SK-N-SH treated with all-trans-retinoic acid at 6 μM for 48 hours (cell line): Measurements from ENCODE around the gene CPLX1.

ENCODE experiments used
- ATAC-seq: fragments of 200-7000 bp; cut with Tn5 transposase; 3 replicates; pipeline ENCODE4 v1.9.1; 2020; ENCODE audit warnings: mild to moderate bottlenecking, moderate library complexity
- BACH2 ChIP-seq: fragments of 250-450 bp; sonication (Bioruptor Pico); IDR thresholded peaks from 2 replicates; pipeline ENCODE4 v1.9.0; 2021; ENCODE audit warnings: mild to moderate bottlenecking, borderline replicate concordance
- CSDC2 ChIP-seq: fragments of 250-450 bp; sonication (Bioruptor Pico); IDR thresholded peaks from 2 replicates; pipeline ENCODE4 v1.5.0; 2020; ENCODE audit warnings: mild to moderate bottlenecking, moderate library complexity
- ESRRG ChIP-seq: fragments of 250-450 bp; sonication (Bioruptor Pico); IDR thresholded peaks from 2 replicates; pipeline ENCODE4 v1.6.1; 2021; ENCODE audit warnings: mild to moderate bottlenecking
- GLIS3 ChIP-seq: fragments of 250-450 bp; sonication (Bioruptor Pico); IDR thresholded peaks from 2 replicates; pipeline ENCODE4 v1.5.0; 2020; ENCODE audit warnings: mild to moderate bottlenecking, moderate library complexity
- ISL1 ChIP-seq: fragments of 250-450 bp; sonication (Bioruptor Pico); IDR thresholded peaks from 2 replicates; pipeline ENCODE4 v2.1.2; 2022; ENCODE audit warnings: mild to moderate bottlenecking, moderate library complexity
- PPARA ChIP-seq: fragments of 250-450 bp; sonication (Bioruptor Pico); IDR thresholded peaks from 2 replicates; pipeline ENCODE4 v1.5.0; 2020; ENCODE audit warnings: mild to moderate bottlenecking, borderline replicate concordance
- TCF4 ChIP-seq: fragments of 250-450 bp; sonication (Bioruptor Pico); IDR thresholded peaks from 2 replicates; pipeline ENCODE4 v1.8.0; 2021; ENCODE audit warnings: mild to moderate bottlenecking, moderate library complexity, borderline replicate concordance
- TOX ChIP-seq: fragments of 250-450 bp; sonication (Bioruptor Pico); IDR thresholded peaks from 2 replicates; pipeline ENCODE4 v1.8.0; 2021; ENCODE audit warnings: mild to moderate bottlenecking, moderate library complexity, borderline replicate concordance
- ZC3H10 ChIP-seq: fragments of 250-450 bp; sonication (Bioruptor Pico); IDR thresholded peaks from 2 replicates; pipeline ENCODE4 v1.5.1; 2021; ENCODE audit warnings: mild to moderate bottlenecking, moderate library complexity
- ZFP3 ChIP-seq: fragments of 250-450 bp; sonication (Bioruptor Pico); IDR thresholded peaks from 2 replicates; pipeline ENCODE4 v1.5.0; 2020; ENCODE audit warnings: mild to moderate bottlenecking, moderate library complexity
- ZNF565 ChIP-seq: fragments of 450-650 bp; formaldehyde crosslinking; conservative IDR thresholded peaks from 2 replicates; pipeline ENCODE4 v1.5.0; 2020; ENCODE audit warnings: low read depth, mild to moderate bottlenecking, moderate library complexity
- ZNF70 ChIP-seq: fragments of 450-650 bp; formaldehyde crosslinking; IDR thresholded peaks from 2 replicates; pipeline ENCODE4 v1.5.0; 2020; ENCODE audit warnings: mild to moderate bottlenecking, moderate library complexity
- TF ChIP-seq, protein P1 (sequence below): fragments of 250-450 bp; sonication (Bioruptor Pico); IDR thresholded peaks from 2 replicates; pipeline ENCODE4 v1.5.0; 2020; ENCODE audit warnings: mild to moderate bottlenecking, moderate library complexity
- TF ChIP-seq, protein P2 (sequence below): fragments of 250-450 bp; sonication (Bioruptor Pico); IDR thresholded peaks from 2 replicates; pipeline ENCODE4 v1.5.1; 2021; ENCODE audit warnings: mild to moderate bottlenecking, moderate library complexity
- TF ChIP-seq, protein P3 (sequence below): fragments of 250-450 bp; sonication (Bioruptor Pico); IDR thresholded peaks from 2 replicates; pipeline ENCODE4 v1.8.0; 2021; ENCODE audit warnings: low read depth, mild to moderate bottlenecking, moderate library complexity, borderline replicate concordance
- TF ChIP-seq, protein P4 (sequence below): fragments of 250-450 bp; sonication (Bioruptor Pico); IDR thresholded peaks from 2 replicates; pipeline ENCODE4 v1.5.1; 2020; ENCODE audit warnings: low read depth, mild to moderate bottlenecking, moderate library complexity
- TF ChIP-seq, protein P5 (sequence below): fragments of 250-450 bp; sonication (Bioruptor Pico); IDR thresholded peaks from 2 replicates; pipeline ENCODE4 v1.8.0; 2020; ENCODE audit warnings: mild to moderate bottlenecking, moderate library complexity, borderline replicate concordance

CPLX1 gene

GRCh38 chr4:790466-790820 lies 35.5 kb downstream of the CPLX1 start (continued):
- TF ChIP-seq, protein P1, sequence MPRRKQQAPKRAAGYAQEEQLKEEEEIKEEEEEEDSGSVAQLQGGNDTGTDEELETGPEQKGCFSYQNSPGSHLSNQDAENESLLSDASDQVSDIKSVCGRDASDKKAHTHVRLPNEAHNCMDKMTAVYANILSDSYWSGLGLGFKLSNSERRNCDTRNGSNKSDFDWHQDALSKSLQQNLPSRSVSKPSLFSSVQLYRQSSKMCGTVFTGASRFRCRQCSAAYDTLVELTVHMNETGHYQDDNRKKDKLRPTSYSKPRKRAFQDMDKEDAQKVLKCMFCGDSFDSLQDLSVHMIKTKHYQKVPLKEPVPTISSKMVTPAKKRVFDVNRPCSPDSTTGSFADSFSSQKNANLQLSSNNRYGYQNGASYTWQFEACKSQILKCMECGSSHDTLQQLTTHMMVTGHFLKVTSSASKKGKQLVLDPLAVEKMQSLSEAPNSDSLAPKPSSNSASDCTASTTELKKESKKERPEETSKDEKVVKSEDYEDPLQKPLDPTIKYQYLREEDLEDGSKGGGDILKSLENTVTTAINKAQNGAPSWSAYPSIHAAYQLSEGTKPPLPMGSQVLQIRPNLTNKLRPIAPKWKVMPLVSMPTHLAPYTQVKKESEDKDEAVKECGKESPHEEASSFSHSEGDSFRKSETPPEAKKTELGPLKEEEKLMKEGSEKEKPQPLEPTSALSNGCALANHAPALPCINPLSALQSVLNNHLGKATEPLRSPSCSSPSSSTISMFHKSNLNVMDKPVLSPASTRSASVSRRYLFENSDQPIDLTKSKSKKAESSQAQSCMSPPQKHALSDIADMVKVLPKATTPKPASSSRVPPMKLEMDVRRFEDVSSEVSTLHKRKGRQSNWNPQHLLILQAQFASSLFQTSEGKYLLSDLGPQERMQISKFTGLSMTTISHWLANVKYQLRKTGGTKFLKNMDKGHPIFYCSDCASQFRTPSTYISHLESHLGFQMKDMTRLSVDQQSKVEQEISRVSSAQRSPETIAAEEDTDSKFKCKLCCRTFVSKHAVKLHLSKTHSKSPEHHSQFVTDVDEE (CRISPR knock-in tag): no peak
- TF ChIP-seq, all 23 proteins: peak for 0

GRCh38 chr4:789571-790465 lies 36.1 kb downstream of the CPLX1 start:
- no peak for TF ChIP-seq ZNF70 (CRISPR knock-in tag)
- TF ChIP-seq, protein P2, sequence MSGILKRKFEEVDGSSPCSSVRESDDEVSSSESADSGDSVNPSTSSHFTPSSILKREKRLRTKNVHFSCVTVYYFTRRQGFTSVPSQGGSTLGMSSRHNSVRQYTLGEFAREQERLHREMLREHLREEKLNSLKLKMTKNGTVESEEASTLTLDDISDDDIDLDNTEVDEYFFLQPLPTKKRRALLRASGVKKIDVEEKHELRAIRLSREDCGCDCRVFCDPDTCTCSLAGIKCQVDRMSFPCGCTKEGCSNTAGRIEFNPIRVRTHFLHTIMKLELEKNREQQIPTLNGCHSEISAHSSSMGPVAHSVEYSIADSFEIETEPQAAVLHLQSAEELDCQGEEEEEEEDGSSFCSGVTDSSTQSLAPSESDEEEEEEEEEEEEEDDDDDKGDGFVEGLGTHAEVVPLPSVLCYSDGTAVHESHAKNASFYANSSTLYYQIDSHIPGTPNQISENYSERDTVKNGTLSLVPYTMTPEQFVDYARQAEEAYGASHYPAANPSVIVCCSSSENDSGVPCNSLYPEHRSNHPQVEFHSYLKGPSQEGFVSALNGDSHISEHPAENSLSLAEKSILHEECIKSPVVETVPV (CRISPR knock-in tag): no peak
- no peak for TF ChIP-seq TOX (CRISPR knock-in tag)
- TF ChIP-seq, protein P3, sequence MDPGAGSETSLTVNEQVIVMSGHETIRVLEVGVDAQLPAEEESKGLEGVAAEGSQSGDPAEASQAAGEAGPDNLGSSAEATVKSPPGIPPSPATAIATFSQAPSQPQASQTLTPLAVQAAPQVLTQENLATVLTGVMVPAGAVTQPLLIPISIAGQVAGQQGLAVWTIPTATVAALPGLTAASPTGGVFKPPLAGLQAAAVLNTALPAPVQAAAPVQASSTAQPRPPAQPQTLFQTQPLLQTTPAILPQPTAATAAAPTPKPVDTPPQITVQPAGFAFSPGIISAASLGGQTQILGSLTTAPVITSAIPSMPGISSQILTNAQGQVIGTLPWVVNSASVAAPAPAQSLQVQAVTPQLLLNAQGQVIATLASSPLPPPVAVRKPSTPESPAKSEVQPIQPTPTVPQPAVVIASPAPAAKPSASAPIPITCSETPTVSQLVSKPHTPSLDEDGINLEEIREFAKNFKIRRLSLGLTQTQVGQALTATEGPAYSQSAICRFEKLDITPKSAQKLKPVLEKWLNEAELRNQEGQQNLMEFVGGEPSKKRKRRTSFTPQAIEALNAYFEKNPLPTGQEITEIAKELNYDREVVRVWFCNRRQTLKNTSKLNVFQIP: no peak
- no peak for TF ChIP-seq ZC3H10
- TF ChIP-seq PPARA: no peak
- TF ChIP-seq ISL1: no peak
- TF ChIP-seq BACH2 (CRISPR knock-in tag): no peak
- TF ChIP-seq, protein P4, sequence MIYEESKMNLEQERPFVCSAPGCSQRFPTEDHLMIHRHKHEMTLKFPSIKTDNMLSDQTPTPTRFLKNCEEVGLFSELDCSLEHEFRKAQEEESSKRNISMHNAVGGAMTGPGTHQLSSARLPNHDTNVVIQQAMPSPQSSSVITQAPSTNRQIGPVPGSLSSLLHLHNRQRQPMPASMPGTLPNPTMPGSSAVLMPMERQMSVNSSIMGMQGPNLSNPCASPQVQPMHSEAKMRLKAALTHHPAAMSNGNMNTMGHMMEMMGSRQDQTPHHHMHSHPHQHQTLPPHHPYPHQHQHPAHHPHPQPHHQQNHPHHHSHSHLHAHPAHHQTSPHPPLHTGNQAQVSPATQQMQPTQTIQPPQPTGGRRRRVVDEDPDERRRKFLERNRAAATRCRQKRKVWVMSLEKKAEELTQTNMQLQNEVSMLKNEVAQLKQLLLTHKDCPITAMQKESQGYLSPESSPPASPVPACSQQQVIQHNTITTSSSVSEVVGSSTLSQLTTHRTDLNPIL (CRISPR knock-in tag): no peak
- TF ChIP-seq, protein P5, sequence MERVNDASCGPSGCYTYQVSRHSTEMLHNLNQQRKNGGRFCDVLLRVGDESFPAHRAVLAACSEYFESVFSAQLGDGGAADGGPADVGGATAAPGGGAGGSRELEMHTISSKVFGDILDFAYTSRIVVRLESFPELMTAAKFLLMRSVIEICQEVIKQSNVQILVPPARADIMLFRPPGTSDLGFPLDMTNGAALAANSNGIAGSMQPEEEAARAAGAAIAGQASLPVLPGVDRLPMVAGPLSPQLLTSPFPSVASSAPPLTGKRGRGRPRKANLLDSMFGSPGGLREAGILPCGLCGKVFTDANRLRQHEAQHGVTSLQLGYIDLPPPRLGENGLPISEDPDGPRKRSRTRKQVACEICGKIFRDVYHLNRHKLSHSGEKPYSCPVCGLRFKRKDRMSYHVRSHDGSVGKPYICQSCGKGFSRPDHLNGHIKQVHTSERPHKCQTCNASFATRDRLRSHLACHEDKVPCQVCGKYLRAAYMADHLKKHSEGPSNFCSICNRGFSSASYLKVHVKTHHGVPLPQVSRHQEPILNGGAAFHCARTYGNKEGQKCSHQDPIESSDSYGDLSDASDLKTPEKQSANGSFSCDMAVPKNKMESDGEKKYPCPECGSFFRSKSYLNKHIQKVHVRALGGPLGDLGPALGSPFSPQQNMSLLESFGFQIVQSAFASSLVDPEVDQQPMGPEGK: no peak
- no peak for TF ChIP-seq ZNF565 (CRISPR knock-in tag)
- no peak for TF ChIP-seq ESRRG (CRISPR knock-in tag)
- no peak for TF ChIP-seq TCF4 (CRISPR knock-in tag)
- TF ChIP-seq, all 23 proteins: peak for 0
- peak; percentile 10; the same call in 1 of the 3 replicates for ATAC-seq

DNA sequence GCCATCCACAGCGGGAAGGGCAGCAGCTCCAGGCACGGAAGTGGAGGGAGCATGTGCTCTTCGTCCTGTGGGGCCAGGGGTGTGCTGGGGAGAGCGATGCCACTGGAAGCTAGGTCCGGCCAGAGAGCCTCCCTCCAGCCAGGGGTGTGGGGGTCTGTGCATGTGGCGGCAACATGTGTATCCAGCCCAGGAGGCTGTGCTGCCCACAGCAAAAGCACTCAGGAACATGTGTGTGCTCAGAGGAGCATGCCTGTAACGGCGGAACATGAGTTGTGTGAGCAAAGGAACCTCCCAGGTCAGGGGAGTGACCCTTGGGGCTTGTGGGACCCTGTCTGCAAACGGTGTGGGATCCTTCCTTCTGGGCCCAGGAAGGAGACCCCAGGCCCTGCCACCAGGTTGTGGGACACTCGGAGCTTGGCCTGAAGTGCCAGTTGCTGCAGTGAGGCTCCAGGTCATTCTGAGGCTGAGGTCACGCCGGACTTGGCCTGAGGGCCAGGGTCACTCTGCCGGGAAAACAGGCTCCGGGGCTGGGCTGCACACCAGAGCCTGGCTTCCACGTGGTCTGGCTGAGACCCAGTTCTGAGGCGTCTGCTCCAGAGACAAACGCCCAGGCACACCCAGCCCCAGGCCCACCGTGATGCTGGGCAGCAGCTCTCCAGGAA lies 37.2 kb downstream of the CPLX1 start:
- TF ChIP-seq CSDC2 (CRISPR knock-in tag): no peak
- TF ChIP-seq ZNF565 (CRISPR knock-in tag): no peak
- TF ChIP-seq GLIS3 (CRISPR knock-in tag): no peak
- TF ChIP-seq ZFP3: no peak
- TF ChIP-seq TOX (CRISPR knock-in tag): no peak
- TF ChIP-seq, protein P4 (CRISPR knock-in tag): no peak
- no peak for TF ChIP-seq ZC3H10
- no peak for TF ChIP-seq ZNF70 (CRISPR knock-in tag)
- ATAC-seq: no peak; the same call in 2 of the 3 replicates
